Astrocyte of the hippocampus (primary cell): ENCODE data around the gene ZNF616.
"Not testable (repeated sequence)": the region's sequence is repeated elsewhere in the genome, so short reads cannot be mapped to it uniquely, and the experiment has no call there.

Experiments used
- DNase-seq: peaks from one replicate; pipeline ENCODE4 v3.0.0; 2011; ENCODE audit warnings: low read depth, low spot score

The ZNF616 gene

GRCh38 chr19:52110780-52111179 is 29.0 kb downstream of the ZNF616 start:
- DNase-seq: no peak

DNA sequence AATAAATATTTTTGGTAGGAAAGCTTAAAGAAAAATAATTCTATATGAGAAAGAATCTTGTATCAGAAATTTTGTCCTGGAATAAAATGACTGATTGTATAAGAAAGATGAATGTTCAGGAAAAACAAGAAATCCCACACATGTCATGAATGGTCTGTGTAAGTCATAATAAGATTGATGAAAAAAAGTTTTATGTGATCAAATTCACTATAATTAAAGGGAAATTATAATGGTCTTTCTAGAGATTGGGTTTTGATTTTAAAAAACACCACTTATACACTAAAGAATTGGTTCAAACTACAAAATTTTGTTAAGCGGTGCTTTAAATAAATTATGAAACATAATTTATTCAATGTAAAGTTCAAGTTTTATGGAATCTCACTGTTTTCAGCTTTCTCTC is 37.0 kb downstream of the ZNF616 start:
- no peak for DNase-seq

DNA sequence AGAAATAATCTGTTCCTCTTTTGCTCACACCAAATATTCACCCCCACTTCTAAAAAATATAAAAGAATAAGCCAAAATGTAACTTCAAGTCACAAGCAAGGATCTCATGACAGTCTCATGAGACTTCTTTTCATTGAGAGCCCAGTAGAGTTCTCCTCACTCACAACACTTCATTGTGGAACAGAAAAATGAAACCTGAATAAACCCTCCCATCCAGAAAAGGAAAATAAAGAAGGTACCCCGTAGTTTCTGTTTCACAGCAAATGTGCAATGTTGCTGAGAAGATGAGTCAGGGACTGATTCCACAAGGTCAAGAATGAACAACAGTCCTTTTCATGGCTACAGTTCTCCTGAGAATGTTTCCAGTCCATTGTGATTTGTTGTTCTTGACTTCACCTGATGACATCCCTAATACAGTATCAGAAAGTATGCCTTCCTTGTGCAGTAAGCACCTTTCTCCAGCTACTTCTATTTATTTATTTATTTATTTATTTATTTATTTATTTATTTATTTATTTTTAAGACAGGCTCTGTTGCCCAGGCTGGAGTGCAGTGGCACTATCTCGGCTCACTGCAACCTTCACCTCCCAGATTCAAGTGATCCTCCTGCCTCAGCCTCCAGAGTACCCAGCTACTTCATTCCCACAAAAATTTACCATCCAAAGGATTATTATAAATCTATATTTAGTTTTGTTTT is 37.7 kb downstream of the ZNF616 start:
- DNase-seq: no peak

DNA sequence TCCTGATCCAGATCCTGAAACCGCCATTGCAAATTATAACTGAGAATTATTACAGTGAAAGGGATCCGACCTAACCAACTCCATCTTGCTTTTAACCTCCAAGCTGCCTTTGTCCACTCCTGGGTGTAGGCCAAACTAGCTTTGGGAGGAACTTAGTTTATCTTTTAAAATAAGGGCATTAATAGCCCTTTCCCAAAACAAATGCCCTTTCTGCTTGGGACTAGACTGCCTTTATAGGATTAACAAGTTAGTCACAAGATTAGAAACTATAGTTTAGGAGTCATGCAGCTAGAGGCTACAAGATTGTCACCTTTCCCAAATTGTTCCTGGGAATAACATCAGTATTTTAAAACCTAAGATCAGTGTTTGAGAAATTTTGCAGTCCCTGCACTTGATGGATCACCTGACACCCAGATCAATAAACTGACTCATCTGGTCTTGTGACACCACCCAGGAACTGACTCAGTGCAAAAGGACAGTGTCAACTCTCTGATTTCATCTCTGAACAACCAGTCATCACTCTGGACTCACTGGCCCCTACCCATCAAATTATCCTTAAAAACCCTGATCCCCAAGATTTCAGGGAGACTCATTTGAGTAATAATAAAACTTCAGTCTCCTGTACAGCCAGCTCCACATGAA is 40.1 kb downstream of the ZNF616 start:
- no peak for DNase-seq

GRCh38 chr19:52096416-52096815 is 43.3 kb downstream of the ZNF616 start:
- DNase-seq: not testable (repeated sequence)

- peak; percentile 97 for DNase-seq
These were observed 44.3 kb downstream of the ZNF616 start, which contains the start of gene ZNF841 for GRCh38 chr19:52095172-52096014. ZNF841 (minus strand) TSS chr19:52095765; CDS start chr19:52084801, 10,964 bp downstream.

GRCh38 chr19:52094526-52095130 is 45.1 kb downstream of the ZNF616 start:
- DNase-seq: peak; percentile 11

DNA sequence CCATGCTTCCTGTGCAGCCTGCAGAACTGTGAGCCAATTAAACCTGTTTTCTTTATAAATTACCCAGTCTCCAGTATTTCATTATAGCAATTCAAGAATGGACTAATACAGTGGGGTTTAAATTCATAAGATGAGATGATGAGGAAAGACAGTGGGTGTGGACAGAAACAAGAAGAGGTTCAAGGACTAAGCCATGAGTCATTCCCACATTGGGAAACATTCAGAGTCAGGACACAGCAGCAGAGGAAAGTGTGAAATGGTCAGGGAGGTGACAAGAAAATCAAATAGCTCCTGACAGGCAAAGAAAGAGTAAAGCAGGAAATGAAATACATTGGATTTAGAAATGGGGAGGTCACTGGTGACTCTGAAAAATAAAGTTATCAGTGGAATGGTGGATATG is 53.3 kb downstream of the ZNF616 start:
- no peak for DNase-seq

- peak; percentile 17 for DNase-seq
These were observed 69.2 kb downstream of the ZNF616 start for GRCh38 chr19:52070496-52070895.

GRCh38 chr19:52069653-52070052 is 70.1 kb downstream of the ZNF616 start:
- DNase-seq: no peak

- no peak for DNase-seq
These were observed 73.4 kb downstream of the ZNF616 start for GRCh38 chr19:52066258-52066863.

- no peak for DNase-seq
These were observed 74.3 kb downstream of the ZNF616 start for GRCh38 chr19:52065399-52065798.
